Bronchial epithelial cell (primary cell): ENCODE data around the gene ARPC2. TPM values are rescaled to one million over a fixed set of nuclear protein-coding genes. Genes with fewer than 3 reads are reported as not detected.

ENCODE experiments used
- DNase-seq: peaks from one replicate; pipeline ENCODE4 v3.0.0-alpha.2; 2010; ENCODE audit warnings: low read depth
- FAIRE-seq: peaks from 2 replicates; lab custom pipeline; 2011; peaks lifted over from hg19 to GRCh38; lab: Jason Lieb, UNC
- H3K27me3 ChIP-seq: 2 replicates; pipeline ENCODE4 v1.5.1; 2011; ENCODE audit warnings: low read length; ENCODE audit not compliant: control insufficient read depth, insufficient read depth
- H3K36me3 ChIP-seq: 2 replicates; pipeline ENCODE4 v1.5.1; 2011; ENCODE audit warnings: low read length; ENCODE audit not compliant: control insufficient read depth, insufficient read depth
- H3K4me3 ChIP-seq: 2 replicates; pipeline ENCODE4 v1.5.1; 2011; ENCODE audit warnings: mild to moderate bottlenecking, low read depth, low read length, control low read depth
- total RNA-seq: library from RNA; depleted of rRNA; stranded (reverse); fragments of >200 nt; gene quantifications from 2 replicates; pipeline ENCODE4 v1.2.1, GENCODE V29; 2014
- TF ChIP-seq, protein P1 (sequence below): IDR thresholded peaks from 2 replicates; pipeline ENCODE4 v1.5.1; 2011; ENCODE audit warnings: mild to moderate bottlenecking, moderate library complexity, low read length, control low read depth, inconsistent platforms; ENCODE audit not compliant: insufficient read depth, severe bottlenecking

Gene ARPC2
- total RNA-seq, 1 donor from 2014 or later, result 504 TPM

- Histone ChIP-seq H3K36me3 (peaks cover 19% of the 10 kb centered on the region), H3K4me3 (no peak overlapping the region), H3K27me3 (no peaks in the 10 kb centered on the region)
- DNase-seq (no peak), FAIRE-seq (no peak)
- TF ChIP-seq, protein P1, sequence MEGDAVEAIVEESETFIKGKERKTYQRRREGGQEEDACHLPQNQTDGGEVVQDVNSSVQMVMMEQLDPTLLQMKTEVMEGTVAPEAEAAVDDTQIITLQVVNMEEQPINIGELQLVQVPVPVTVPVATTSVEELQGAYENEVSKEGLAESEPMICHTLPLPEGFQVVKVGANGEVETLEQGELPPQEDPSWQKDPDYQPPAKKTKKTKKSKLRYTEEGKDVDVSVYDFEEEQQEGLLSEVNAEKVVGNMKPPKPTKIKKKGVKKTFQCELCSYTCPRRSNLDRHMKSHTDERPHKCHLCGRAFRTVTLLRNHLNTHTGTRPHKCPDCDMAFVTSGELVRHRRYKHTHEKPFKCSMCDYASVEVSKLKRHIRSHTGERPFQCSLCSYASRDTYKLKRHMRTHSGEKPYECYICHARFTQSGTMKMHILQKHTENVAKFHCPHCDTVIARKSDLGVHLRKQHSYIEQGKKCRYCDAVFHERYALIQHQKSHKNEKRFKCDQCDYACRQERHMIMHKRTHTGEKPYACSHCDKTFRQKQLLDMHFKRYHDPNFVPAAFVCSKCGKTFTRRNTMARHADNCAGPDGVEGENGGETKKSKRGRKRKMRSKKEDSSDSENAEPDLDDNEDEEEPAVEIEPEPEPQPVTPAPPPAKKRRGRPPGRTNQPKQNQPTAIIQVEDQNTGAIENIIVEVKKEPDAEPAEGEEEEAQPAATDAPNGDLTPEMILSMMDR, result no peak
These were observed 39.8 kb downstream of the ARPC2 start for GRCh38 chr2:218256612-218257350.

DNA sequence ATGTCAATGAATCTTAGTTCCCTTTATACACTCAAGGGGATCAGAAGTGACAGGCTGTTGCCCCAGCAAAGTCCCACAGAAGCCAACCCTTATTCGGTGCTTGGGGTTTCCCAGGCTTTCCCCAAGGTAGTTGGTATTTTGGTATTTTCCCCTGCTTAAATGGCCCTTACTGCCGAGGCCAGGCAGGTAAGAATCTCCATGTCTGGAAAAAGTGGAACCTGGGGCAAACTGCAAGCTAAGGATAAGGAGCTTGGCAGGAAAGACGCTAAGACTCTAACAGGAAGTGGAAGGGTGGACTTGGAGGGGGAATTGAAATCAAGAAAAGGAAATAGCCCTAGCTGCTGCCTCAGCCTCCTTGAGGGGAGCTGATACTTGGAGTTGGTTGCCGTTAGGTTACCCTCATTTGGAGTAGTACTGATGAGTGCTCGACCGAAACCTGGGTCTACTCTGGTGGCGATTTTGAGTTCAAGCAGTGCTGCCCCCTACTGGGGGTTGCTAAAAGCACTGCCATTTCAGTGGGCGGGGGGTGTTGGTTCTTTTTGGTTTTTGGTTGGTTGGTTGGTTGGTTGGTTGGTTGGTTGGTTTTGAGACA lies 40.5 kb downstream of the ARPC2 start:
- FAIRE-seq (no peak), DNase-seq (peak; percentile 36)
- TF ChIP-seq, protein P1, result peak; percentile 69
- Histone ChIP-seq H3K36me3 (peaks cover 14% of the 10 kb centered on the region), H3K27me3 (no peaks in the 10 kb centered on the region), H3K4me3 (no peak overlapping the region)

DNA sequence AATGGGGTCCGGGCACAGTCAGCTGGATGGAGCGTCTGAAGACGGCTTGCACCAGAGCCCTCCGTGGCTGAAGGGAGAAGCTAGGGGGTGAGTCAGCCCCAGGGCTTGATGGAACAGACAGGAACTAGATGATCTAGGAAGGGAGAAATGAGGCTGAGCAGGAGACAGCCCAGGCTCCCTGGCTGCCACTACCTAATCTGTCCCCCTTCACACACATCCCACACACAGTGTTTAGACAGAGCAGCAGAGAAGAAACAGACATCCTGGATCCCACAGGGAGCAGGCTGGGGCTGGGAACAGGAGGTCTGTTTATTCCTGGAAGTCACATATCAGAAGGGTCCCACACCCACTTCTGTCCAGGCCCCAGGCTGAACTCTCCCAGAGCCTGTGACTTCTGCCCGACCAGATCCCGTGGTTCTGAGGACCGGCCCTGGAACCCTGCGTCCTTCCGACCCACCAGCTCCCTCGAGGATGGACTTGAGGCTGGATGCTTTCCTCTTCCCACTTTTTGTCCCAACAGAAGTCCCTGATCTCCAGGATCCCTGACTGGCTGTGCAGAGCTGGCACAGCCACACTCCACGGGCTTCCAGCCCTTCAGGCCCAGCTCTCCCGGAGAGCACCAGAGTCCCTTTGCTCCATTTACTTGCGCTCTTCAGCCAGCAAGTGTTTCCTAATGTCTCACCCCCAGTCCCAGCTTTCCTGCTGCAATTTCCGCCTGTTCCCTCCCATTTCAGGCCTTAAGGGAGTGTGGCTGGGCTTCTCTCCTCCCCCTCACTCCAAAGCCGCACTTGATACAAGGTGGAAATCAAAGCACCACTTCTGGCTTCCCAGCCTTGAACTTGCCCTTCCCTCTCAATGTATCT lies 42.3 kb downstream of the ARPC2 start:
- DNase-seq (peak; percentile 50), FAIRE-seq (no peak)
- TF ChIP-seq, protein P1, result no peak
- H3K27me3 ChIP-seq, result no peaks in the 10 kb centered on the region
- H3K4me3 ChIP-seq, result no peak overlapping the region
- H3K36me3 ChIP-seq, result peaks cover 2% of the 10 kb centered on the region

DNA sequence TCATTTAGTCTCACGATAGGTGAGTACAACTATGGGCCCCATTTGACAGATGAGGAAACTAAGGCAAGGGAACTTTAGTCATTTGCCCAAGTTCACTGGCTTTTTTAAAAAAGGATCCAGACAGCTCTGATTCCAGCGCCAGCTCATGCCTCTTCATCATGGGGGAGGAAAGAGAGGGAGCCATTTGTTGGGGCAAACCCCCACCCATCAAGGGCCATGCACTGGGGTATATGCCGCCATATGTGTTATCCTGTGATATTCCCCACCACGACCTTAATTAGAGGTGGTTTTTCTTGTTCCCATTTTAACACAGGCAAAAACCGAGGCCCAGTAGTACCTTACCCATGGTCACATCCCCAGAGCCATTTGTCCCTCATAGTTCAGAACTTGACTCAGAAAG lies 43.2 kb downstream of the ARPC2 start:
- Histone ChIP-seq H3K27me3 (no peaks in the 10 kb centered on the region), H3K36me3 (peaks cover 6% of the 10 kb centered on the region), H3K4me3 (no peak overlapping the region)
- TF ChIP-seq, protein P1, result no peak
- FAIRE-seq (no peak), DNase-seq (no peak)

DNA sequence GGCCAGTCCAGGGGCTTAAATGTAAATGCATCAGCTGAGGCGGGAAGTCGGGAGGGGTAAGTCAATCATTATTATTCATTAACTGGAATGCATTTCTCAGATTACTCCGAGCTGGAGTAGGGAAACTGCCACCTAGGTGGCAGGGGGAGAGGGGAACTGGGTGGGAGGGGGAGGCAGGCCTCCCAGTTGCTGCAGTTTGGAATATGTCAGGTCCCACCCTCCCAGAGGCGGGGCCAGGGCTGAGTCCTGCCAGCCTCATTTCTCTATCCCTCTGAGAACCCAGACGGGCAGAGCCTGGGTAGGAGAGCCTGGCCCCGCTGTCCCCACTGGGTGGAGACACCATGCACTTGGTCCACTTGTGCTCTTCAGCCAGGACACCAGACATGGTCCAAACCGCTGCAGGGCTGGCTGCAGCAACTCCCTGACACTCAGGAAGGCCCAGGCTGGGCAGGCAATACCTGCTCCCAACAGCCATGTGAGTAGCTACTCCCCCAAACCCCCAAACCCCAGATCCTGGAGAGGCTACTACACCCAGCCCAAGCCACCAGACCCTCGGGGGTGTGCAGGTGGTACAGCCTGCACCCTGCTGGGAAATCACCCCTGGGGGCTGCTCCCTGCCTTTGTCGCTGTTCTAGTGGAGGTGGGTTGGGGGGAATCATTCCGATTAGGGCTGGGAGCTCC lies 43.9 kb downstream of the ARPC2 start, which contains the start of gene GPBAR1:
TSS of gene GPBAR1 (plus strand) at position 274 of the 681 bp plus-strand sequence. CDS start 1,710 bp downstream, outside the sequence.
- DNase-seq (no peak), FAIRE-seq (no peak)
- Histone ChIP-seq H3K36me3 (peaks cover 10% of the 10 kb centered on the region), H3K27me3 (no peaks in the 10 kb centered on the region), H3K4me3 (no peak within 1 kb of the TSS)
- TF ChIP-seq, protein P1, result peak; percentile 6
